ELF-1 (cell line): ENCODE data around the gene TM7SF2.

Experiments
- DNase-seq: peaks from one replicate; pipeline ENCODE4 v3.0.0-alpha.2; 2016; ENCODE audit warnings: low read depth, low spot score

The TM7SF2 gene

DNA sequence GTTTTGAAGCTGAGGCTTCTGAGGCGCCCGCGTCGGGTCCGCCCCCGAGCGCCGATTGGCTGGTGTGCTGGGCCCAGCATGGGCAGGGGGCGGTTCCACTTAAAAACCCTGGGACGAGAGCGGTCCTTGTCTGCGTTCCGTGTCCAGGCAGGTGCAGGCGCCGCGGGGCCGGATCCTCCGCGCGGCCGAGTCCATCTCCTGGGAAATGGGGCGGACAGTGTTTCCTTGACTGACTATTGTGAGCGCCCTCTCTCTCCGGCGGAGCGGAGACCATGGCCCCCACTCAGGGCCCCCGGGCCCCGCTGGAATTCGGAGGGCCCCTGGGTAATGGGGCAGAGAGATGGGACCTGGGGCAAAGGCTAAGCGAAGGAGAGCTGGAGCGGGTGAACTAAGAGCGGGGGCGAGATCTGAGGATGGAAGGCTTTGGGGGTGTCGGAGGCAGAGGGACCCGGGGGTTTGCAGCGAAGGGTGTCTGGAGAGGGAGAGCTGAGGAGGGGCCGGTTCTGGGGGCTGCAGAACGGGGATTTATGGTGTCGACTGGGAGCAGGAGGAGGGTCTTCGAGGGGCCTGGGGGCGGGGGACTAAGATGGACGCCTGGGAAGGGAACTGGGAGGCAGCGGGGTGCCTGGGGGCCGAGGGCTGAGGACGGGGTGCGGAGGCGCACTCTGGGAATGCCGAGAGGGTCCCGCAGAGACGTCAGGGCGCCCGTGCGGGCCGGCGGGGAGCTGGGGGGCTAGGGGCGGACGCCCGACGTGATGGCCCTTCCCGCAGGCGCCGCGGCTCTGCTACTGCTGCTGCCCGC, at the start of gene TM7SF2:
TM7SF2 (plus strand) TSS at position 129 of the 802 bp plus-strand sequence; CDS start at position 273, 144 bp downstream.
- DNase-seq: peak; percentile 97

DNA sequence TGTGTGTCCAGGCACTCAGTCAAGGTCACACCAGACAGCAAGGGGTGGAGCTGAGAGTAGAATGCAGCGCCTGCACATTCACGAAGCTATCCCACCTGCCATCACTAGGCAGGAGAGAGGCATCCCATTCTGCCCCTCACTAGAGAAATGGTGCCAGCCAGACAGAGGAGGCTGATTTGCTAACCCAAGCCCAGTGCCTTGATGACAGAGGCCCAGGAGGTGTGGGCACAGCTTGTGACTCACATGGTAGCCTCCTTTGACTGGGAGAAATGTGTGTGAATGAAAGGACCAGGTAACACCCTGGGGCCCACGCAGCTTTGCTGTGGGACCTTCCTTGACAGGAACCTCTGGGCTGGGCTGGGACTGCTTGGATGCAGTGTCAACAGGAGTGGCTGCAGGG, 48.1 kb upstream of the TM7SF2 start:
- no peak for DNase-seq

DNA sequence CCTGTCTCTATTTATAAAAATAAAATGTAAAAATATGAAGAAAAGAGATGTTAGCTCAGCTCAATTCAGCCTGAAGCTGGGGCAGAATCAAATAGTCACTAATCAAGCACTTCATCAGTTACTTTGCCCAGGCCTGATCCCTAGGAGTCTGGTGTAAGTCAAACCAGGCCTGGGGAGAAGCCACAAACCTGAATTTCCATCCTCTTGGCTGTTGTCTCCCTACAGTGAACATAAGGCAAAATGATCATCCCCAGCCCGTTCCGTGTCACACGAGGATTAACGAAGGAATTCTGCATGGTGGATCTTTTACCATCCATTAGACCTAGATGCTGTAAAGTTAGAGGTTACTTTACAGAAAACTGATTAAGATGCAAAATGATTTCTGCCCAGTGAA, 46.8 kb upstream of the TM7SF2 start:
- no peak for DNase-seq

DNA sequence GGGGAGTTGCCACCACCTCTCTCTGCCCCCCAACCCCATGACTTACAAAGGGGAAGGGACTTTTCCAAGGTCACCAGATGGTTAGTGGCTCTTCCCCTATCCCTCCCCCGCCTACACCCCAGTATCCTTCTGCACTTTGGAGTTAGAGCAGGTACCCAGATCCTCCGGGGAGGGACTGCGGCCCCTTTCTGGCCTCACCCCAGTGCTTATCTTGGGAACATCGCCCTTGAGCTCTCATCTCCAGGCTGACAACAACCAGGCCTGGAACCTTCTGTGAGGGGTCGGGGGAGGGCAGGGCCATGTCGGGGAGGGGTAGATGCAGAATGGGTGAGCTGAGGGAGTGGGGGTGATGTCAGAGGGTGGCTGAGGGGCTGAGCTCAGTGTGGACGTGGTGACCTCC, 45.8 kb upstream of the TM7SF2 start:
- no peak for DNase-seq

DNA sequence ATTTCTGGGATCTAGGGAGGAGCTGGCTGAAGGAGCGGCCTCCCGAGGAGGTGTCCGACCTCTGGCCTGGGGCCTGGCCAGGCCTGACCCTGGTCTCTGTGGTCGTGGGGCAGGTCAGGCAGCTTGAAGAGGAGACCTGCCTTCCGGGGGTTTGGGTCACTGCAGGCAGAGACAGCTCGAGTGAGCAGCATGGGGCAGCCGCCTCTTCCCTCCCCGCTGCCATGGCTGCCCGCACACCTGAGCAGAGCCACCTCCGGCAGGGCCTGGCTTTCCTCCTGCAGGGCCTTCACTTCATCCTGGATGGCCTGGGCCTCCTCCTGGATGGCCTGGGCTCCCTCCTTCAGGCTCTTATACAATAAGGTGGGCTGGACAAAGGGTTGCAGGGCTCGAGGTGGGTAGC, 45.4 kb upstream of the TM7SF2 start:
- DNase-seq: peak; percentile 30

DNA sequence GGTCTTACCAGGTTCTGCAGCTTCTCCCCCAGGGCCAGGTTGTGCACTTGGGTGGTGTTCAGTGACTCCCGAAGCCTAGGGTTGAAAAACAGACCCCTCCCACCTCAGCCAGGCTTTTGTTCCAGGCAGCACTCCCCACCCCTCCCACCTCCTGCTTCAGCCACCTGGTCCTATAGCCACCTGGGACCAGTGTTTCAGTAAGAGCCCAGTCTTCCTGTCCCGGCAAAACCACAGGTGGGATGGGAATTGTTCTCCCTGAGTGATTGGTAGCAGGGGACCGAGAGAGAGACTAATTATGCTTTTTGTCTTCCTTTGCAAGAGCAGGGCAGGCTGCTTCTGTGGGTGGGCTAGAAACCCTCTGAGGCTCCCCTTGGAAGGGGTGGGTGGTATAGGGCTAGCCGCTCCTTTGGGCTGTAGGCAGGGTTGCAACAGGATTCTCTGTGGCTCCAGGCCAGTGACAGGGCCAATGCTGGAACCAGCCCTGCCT, 44.8 kb upstream of the TM7SF2 start:
- peak; percentile 45 for DNase-seq

DNA sequence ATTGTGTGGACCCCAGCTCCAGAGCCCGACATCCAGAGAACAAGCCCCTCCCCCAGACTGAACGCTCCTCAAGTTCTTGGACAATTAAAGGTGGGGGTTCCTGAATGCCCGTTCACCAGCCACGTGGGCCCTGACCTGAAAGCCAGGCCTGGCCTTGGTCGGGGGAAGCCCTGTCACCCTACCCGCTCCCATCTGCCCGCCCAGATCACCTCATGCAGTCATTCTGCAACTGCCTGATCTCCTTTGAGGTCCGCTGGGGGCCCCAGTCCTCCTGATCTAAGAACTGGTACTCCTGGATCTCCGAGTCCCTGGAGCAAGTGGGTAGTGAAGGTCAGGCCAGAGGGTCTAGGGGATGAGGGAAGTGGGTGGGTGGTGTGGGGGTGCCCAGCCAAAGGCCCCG, 44.2 kb upstream of the TM7SF2 start:
- DNase-seq: no peak

DNA sequence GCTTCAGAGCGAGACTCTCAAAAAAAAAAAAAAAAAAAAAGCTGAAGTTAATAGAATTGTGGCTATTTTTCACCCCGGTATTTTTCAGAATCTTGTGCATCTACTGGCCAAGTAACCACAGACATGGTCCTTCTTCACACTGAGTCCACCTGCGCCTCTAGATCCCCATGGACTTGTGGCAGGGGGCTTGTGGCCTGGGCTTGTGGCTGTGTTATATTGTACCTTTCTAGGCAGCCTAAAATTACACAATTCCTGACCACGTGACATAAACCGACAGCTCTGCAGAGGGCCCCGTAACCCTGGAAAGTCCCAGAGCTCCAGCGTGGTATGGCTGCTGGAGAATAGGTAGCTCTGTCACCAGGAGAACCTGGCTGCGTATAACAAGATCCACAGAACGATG, 42.5 kb upstream of the TM7SF2 start:
- no peak for DNase-seq

DNA sequence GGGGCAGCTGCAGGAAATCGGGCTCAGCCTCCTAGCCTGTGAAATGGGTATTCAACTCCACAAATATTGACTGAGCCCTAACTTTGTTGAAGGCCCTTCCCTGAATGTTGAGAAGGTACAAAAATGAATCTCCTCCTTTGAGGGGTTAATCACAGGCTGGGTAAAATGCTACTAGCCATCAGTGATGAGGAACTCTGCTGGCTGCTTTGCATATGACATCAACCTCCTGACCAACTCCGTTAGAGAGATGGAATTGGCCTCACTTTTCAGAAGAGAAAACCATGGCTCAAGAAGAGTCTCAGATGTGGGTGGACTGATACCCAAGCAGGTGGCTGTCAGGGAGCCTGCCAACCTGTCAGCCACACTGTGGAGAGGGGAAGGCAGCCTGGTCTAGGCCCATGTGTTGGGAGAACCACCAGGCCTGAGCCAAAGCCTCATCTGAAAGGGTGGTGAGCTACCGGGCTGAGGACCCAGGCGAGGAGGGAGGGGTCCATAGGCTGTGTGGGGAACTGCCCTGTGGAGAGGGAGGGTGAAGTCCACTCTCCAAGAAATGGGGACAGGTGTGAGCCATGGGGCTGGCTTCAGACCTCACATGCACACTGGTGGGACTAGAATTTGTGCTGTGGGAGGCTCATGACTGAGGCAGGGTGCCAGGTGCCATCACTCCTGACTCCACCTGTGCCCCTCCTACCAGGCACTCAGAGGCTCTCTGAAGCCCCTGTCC, 39.6 kb upstream of the TM7SF2 start:
- DNase-seq: no peak

DNA sequence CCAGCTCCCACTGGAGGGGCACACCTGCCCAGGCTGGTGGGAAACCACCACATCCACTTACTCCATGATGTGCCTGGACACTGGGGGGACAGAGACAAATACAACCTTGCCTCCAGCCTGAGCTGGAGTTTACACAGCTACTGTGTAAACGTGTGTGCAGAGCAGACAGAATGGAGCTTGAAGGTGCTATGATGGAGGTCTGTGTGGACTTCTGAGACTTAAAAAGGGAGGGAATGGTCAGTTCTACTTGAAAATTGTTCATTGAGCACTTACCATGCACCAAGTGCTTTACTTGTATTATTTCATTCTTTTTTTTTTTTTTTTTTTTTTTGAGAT, 39.1 kb upstream of the TM7SF2 start:
- DNase-seq: no peak

DNA sequence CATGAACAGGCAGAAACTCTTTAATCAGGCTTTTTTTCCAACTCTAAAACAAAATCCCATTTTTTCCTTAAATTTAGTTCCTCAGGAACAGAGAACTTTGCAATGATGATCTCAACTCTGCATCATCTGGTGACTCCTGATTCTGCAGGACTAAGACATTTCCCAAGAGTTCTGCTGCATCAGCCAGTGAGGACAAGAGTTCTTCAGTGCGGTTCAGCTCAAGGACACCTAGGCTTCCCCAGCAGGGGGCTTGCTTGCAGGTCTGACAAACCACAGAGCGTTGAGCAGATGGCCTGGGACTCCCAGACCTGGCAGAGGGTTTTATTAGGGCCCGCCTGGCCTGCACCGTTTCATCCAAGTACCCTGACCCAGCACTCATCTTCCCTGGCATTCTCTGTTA, 34.2 kb upstream of the TM7SF2 start:
- peak; percentile 22 for DNase-seq

DNA sequence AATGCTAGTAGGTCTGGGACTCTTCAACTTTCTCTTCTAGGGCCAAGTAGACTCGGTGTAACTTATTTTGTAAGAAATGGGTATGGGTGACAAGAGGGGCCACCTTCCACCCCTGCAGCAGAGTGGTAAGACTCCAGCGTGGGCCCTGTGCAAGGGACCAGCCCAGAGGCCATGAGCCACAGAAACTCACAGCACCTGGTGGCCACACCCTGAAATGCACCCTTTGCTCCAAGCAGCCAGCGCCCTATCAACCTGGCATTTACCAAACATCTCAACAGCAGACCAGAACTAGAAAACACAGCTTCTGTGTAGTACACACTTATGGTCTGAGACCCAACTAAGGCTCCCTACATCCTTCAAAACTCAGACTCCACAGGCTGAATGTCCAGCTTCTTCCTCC, 33.5 kb upstream of the TM7SF2 start:
- DNase-seq: peak; percentile 66

DNA sequence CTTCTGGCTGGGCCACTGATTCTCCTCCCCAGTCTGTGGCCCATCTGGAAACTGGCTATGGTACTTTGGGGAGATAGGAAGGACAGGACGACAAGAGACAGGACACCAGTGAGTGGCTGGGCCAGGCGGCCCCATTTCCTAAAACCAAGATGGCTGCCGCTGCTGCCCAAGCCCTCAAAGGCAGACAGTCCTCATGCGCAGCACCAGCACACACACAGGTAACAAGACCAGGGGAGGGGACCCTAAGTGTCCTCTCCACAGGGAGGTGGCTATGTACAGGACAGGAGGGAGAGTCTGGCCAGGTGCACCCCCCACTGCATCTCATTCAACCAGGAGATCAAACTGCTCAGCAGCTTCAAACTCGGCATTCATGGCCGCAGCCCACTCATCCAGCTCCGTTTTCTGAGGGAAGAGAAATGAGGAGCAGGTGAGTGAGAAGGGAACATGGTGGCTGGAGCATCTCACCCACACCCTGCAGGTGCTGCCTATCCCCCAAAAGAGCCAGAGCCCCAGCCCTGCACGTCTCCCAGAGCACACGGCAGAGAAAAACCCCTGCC, 32.8 kb upstream of the TM7SF2 start:
- no peak for DNase-seq

DNA sequence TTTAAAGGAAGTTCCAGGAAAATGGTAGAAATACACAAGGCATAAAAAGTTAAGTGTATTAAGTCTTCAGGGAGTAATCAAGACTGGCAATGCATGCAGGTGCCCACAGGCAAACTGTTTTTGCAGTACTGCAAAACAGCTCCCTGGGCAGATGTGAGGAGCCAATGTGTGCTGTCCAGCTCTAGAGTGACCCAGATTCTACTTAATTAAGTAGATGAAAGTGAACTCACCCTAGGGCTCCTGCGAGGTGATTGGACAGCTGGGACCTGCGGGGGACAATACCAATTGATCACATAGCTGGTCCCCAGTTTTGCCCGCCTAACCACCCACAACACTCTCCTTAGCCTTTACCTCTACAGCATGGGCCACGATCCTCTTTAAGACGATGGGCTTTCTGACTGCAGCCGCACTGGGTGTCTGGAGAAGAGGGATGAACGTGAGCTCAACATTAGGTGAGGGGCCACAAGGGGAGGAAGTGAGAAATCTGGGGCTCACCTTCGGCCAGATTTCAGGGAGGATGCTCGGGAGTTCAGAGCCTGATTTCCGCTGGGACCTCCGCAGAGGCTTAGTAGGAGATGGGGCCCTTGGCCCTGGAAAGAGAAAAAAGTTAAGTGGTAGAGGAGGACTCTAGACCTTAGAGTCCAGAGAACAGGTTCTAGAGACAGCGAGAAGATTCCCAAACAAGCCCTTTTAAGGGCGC, 28.4 kb upstream of the TM7SF2 start:
- no peak for DNase-seq

DNA sequence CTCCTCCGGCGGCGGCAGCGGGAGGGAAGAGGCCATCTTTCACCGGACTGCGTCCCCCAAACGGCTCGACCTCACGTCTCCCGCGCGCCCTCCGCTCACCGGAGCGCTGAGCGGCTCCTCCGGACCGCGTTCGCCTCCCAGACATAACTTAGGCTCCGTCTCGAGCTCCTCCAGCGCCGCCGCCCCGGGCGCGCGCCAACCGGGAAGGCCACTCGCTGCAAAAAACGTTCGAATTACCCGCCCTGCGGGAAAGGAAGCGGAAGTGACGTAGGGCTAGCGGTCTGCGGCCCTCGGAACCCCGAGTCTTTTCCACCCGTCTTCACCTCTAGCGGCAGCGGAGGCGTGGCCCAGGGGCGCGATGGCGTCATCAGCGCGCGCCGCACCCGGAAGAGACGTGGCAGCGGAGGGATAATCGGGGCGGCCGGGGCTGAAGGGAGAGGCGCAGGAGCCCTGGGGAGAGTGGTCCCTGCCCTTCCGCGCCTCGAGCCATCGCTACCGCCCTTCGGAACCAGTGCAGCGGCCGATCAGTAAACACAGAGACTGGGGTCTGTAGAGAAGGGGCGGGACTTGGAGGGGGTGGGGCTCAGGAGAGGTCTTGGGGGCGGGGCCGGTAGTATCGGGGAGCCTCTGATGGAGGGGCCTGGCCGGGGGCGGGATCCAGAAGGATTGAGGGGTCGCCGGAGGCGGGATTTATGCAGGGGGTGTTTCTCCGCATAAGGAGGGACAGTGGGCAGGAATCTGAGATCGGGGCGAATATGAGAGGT, 27.7 kb upstream of the TM7SF2 start, which contains the start of the genes CDCA5 and ZFPL1:
CDCA5 (minus strand) TSS at position 207 of the 764 bp plus-strand sequence; CDS start at position 145, 62 bp downstream.
ZFPL1 (plus strand) TSS at position 389 of the 764 bp plus-strand sequence. CDS start 477 bp downstream, outside the sequence.
- peak; percentile 98 for DNase-seq

DNA sequence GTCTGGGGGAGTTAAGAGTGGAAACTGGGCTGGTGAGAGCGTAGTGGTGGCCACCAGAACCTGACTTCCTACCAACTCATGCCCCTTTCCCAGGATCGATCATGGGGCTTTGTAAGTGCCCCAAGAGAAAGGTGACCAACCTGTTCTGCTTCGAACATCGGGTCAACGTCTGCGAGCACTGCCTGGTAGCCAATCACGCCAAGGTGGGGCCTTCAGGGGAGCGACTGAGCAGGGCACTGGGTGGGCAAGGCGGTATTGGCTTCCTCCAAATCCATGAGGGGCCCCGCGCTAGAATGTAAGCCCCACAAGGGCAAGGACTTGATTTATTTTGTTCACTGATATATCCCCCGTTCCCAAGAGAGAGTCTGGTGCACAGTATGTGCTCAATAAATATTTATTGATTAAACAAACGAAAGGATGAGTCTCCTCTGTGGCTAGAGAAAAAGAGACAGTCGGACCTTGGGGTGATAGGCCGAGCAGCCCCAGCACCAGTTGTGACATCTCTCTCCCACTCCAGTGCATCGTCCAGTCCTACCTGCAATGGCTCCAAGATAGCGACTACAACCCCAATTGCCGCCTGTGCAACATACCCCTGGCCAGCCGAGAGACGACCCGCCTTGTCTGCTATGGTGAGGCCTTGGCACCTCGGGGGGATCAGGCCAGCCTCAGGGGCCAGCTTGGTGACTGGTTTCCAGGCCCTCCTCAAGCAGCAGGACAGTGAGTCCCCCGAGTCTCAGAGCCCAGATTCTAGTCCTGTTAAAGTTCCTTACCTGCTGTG, 26.9 kb upstream of the TM7SF2 start:
- DNase-seq: no peak

DNA sequence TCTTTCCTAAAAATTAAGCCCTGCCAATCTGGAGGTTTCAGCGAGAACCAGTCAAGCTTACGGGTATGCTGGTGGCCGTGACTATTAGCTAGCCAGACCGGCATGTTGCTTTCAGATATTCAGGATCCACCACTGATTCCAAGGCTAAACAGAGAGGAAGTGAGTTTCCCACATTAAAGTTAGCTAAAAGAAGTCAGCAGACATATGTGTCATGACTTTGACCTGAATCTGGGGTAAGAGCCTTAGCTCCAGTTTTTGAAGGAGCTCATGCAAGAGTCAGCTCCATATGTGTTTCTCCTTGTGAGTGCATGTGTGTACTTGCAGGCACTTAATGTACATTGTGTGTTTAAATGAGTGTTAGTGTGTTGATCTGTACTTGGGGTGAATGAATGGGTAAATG, 26.2 kb upstream of the TM7SF2 start:
- DNase-seq: no peak

DNA sequence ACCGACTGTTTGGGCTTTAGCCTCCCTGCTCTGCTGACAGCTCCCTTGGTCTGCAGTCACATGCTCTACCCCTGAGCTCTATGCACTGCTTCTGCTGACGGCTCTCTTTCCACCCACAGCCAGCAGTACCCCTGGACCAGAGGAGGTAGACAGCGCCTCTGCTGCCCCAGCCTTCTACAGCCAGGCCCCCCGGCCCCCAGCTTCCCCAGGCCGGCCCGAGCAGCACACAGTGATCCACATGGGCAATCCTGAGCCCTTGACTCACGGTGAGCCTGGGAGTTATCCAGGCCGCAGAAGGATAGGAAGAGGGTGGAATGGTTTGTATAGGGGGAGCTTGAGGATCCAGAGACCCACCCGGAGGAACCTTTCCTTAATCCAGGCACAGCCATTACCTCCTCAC, 24.9 kb upstream of the TM7SF2 start:
- no peak for DNase-seq

DNA sequence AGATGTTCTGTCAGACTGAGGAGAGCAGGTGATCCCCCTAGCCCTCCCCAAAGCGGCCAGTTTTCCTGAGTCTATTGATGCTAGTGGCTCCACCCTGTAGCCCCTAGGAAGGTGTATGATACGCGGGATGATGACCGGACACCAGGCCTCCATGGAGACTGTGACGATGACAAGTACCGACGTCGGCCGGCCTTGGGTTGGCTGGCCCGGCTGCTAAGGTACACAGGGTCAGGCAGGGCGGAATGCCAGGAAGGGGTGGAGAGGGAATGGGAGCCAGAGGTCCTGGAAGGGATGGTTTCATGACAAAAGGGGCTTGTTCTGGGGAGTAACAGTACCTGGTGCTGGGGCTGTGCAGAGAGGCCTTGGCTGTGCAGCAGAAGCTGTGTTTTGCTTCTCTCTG, 24.5 kb upstream of the TM7SF2 start:
- DNase-seq: no peak

DNA sequence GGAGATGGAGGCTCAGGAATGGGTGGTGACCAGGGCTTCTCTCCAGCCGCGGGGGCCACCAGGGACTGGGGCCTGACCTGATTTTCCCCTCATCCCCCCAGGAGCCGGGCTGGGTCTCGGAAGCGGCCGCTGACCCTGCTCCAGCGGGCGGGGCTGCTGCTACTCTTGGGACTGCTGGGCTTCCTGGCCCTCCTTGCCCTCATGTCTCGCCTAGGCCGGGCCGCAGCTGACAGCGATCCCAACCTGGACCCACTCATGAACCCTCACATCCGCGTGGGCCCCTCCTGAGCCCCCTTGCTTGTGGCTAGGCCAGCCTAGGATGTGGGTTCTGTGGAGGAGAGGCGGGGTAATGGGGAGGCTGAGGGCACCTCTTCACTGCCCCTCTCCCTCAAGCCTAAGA, 23.8 kb upstream of the TM7SF2 start:
- DNase-seq: no peak
